Stomach (tissue), 9 donors: ENCODE results near the gene VAPB. TPM values are rescaled to one million over a fixed set of nuclear protein-coding genes. Genes with fewer than 3 reads are reported as not detected.

ENCODE experiments used
- DNase-seq, 2 donors: peaks; one replicate each; pipeline versions ENCODE4 v3.0.0 to v3.0.0-alpha.2; 2013 to 2019
- H3K27ac ChIP-seq, 5 donors: fragments of 200-600 bp in 4 of 5; sonication (generic) in 4 of 5; one replicate each; pipeline ENCODE4 v1.5.1; 2013 to 2019; ENCODE audit warnings: mild to moderate bottlenecking in 1 of 5, moderate library complexity in 1 of 5
- H3K27me3 ChIP-seq, 3 donors: fragments of 200-600 bp; sonication (generic); one replicate each; pipeline ENCODE4 v1.5.1; 2017 to 2019; ENCODE audit warnings: mixed run types in 1 of 3
- H3K36me3 ChIP-seq, 4 donors: fragments of 200-600 bp; sonication (generic); 1 replicate in 3 of 4; 2 replicates in 1 of 4; pipeline ENCODE4 v1.5.1; 2016 to 2019
- H3K4me1 ChIP-seq, 4 donors: fragments of 200-600 bp; sonication (generic); one replicate each; pipeline ENCODE4 v1.5.1; 2016 to 2019
- H3K4me3 ChIP-seq, 4 donors: fragments of 200-600 bp; sonication (generic) in 3 of 4; one replicate each; pipeline ENCODE4 v1.5.1; 2016 to 2019; ENCODE audit warnings: mild to moderate bottlenecking in 1 of 4
- H3K9me3 ChIP-seq, 4 donors: fragments of 200-600 bp; sonication (generic); one replicate each; pipeline ENCODE4 v1.5.1; 2016 to 2019
- EP300 ChIP-seq: sonication (generic); formaldehyde crosslinking; IDR thresholded peaks from one replicate; pipeline ENCODE4 v1.6.1; 2017; ENCODE audit warnings: antibody characterized with exemption
- POLR2A ChIP-seq, 4 donors: fragments of 450-650 bp; IDR thresholded peaks; one replicate each; pipeline ENCODE4 v1.6.1; 2016; ENCODE audit warnings: antibody characterized with exemption in 4 of 4, control low read depth in 2 of 4, mild to moderate bottlenecking in 1 of 4, moderate library complexity in 1 of 4
- POLR2AphosphoS5 ChIP-seq, 3 donors: sonication (generic); formaldehyde crosslinking; IDR thresholded peaks; one replicate each; pipeline ENCODE4 v1.6.1; 2016; ENCODE audit warnings: antibody characterized with exemption in 3 of 3
- WGBS, 5 donors: extraction: QIAGEN DNeasy Blood & Tissue Kit in 3 of 5; methylation state at CpG; one replicate each; pipeline versions ENCODE4 v1.1.5 to v1.1.7; 2013 to 2018; 5-methylcytosine and 5-hydroxymethylcytosine counted together
- intact Hi-C: fragments of 100-400 bp; cut with DNase I; formaldehyde crosslinking; loops from one replicate; pipeline ENCODE4 v1.15.1; 2023; ENCODE audit warnings: low total_unique reads
- polyA plus RNA-seq, 3 donors: library from polyadenylated mRNA; stranded (reverse); fragments of 200-250 nt; gene quantifications; one replicate each; pipeline ENCODE4 v1.2.3, GENCODE V29; 2013
- total RNA-seq, 5 donors: library from RNA; depleted of rRNA; stranded (reverse); fragments of >200 nt; gene quantifications; one replicate each; pipeline versions ENCODE4 v1.1.0 to v1.2.3, GENCODE V29; 2014 to 2016
- TF ChIP-seq, protein P1 (sequence below), 7 experiments: fragments of 450-650 bp in 4 of 7; fragments of 200-600 bp in 3 of 7; sonication (generic) in 3 of 7; IDR thresholded peaks; one replicate each; pipeline ENCODE4 v1.5.1; 2016 to 2019; ENCODE audit warnings: antibody characterized with exemption in 7 of 7, control low read depth in 2 of 7, mild to moderate bottlenecking in 1 of 7
- donor health status: healthy with polysubstance abuse.
- donor health status: Bipolar disorder and iron deficiency.
- donor health status: healthy.

VAPB gene
- total and polyA plus RNA-seq, 8 donors, result 7.6 to 40.6 (median 18.2) TPM

DNA sequence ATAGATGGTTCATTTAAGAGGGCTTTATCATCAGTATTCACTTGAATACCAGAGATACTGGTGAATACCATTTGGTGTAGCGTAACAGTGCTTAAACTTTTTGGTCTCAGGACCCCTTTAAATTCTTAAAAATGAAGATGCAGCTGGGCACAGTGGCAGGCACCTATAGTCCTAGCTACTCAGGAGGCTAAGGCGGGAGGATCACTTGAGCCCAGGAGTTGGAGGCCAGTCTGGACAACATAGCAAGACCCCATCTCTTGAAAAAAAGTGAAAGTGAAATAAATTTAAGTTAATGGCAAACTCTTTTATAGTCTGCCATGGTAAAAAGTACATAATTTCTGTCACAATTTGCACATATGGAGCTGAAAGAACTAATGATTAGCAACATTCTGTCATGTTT, 39.3 kb downstream of the VAPB start:
- H3K9me3 ChIP-seq, result no peaks in the 10 kb centered on the region
- H3K4me3 ChIP-seq, result no peak overlapping the region
- intact Hi-C loops, result no loop called here
- peaks cover 19 to 41% (median 24%) of the 10 kb centered on the region in 4 donors for H3K4me1 ChIP-seq
- H3K27me3 ChIP-seq, result no peaks in the 10 kb centered on the region
- TF ChIP-seq POLR2A (IDR thresholded peaks at IDR 0.05) (no peak), EP300 (no peak), POLR2AphosphoS5 (IDR thresholded peaks at IDR 0.05) (no peak)
- TF ChIP-seq, protein P1, sequence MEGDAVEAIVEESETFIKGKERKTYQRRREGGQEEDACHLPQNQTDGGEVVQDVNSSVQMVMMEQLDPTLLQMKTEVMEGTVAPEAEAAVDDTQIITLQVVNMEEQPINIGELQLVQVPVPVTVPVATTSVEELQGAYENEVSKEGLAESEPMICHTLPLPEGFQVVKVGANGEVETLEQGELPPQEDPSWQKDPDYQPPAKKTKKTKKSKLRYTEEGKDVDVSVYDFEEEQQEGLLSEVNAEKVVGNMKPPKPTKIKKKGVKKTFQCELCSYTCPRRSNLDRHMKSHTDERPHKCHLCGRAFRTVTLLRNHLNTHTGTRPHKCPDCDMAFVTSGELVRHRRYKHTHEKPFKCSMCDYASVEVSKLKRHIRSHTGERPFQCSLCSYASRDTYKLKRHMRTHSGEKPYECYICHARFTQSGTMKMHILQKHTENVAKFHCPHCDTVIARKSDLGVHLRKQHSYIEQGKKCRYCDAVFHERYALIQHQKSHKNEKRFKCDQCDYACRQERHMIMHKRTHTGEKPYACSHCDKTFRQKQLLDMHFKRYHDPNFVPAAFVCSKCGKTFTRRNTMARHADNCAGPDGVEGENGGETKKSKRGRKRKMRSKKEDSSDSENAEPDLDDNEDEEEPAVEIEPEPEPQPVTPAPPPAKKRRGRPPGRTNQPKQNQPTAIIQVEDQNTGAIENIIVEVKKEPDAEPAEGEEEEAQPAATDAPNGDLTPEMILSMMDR (IDR thresholded peaks at IDR 0.05), result no peak
- H3K27ac ChIP-seq, result no peak overlapping the region
- peaks cover 0 to 11% (median 4%) of the 10 kb centered on the region in 4 donors for H3K36me3 ChIP-seq
- DNase-seq, result no peak
- WGBS, 5 donors, result 96 to 100% (median 96%) methylated on average over 2 of the region's 2 CpGs

DNA sequence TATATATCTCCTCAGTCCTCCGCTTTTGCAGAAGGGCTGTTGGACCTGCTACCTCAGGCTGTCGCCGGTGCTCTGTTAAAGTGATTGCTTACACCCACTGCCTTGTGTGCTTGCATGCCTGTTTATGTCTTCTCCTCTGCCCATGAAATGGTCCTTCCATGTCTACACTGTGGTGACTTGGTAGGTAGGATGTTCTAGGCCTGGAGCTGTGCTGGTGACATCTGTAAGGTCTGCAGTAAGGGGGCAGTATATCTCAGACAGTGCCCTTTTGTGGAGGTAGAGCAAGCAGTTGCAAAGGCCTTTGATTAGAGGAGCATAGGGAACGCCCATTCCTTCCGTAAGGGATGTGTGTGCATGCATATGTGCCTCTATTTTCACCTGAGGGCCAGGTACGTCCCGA, 40.3 kb downstream of the VAPB start:
- peaks cover 0 to 11% (median 4%) of the 10 kb centered on the region in 4 donors for H3K36me3 ChIP-seq
- H3K9me3 ChIP-seq, result no peaks in the 10 kb centered on the region
- intact Hi-C loops, result no loop called here
- DNase-seq, result no peak
- TF ChIP-seq EP300 (no peak), POLR2A (IDR thresholded peaks at IDR 0.05) (no peak), POLR2AphosphoS5 (IDR thresholded peaks at IDR 0.05) (no peak)
- TF ChIP-seq, protein P1 (IDR thresholded peaks at IDR 0.05), result no peak
- H3K4me1 ChIP-seq, result peaks cover 22 to 51% (median 29%) of the 10 kb centered on the region in 4 donors
- 91 to 99% (median 96%) methylated on average over 7 of the region's 7 CpGs for WGBS, 5 donors
- H3K27ac ChIP-seq, result no peak overlapping the region
- H3K27me3 ChIP-seq, result no peaks in the 10 kb centered on the region
- no peak overlapping the region for H3K4me3 ChIP-seq

DNA sequence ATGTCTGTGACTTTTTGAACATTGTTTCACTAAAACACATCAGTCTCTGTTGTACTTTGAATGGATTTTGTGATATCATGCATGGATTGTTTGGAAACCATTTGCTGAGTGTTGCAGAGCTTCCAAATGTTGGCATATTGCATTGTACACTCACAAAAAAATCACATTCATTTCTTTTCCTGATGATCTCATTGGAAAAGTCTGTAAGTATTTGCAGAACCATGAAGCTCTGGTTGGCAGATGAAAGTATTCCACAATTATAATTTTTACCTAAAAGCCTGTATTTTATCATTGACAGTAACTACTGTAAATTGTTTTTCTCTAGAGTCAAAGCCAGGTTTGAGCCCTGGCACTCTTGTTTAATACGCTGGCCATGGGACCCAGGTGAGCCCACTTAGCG, 42.1 kb downstream of the VAPB start:
- WGBS, 5 donors, result 89 to 97% (median 93%) methylated on average over 2 of the region's 2 CpGs
- Histone ChIP-seq H3K4me1 (peaks cover 22 to 40% (median 27%) of the 10 kb centered on the region in 4 donors), H3K9me3 (no peaks in the 10 kb centered on the region), H3K36me3 (peaks cover 0 to 18% (median 8%) of the 10 kb centered on the region in 4 donors), H3K4me3 (no peak overlapping the region), H3K27me3 (no peaks in the 10 kb centered on the region), H3K27ac (no peak overlapping the region)
- intact Hi-C loops, result no loop called here
- DNase-seq, result no peak
- TF ChIP-seq POLR2A (IDR thresholded peaks at IDR 0.05), result no peak
- TF ChIP-seq, protein P1 (IDR thresholded peaks at IDR 0.05), result no peak
- TF ChIP-seq POLR2AphosphoS5 (IDR thresholded peaks at IDR 0.05), result no peak
- no peak for TF ChIP-seq EP300

DNA sequence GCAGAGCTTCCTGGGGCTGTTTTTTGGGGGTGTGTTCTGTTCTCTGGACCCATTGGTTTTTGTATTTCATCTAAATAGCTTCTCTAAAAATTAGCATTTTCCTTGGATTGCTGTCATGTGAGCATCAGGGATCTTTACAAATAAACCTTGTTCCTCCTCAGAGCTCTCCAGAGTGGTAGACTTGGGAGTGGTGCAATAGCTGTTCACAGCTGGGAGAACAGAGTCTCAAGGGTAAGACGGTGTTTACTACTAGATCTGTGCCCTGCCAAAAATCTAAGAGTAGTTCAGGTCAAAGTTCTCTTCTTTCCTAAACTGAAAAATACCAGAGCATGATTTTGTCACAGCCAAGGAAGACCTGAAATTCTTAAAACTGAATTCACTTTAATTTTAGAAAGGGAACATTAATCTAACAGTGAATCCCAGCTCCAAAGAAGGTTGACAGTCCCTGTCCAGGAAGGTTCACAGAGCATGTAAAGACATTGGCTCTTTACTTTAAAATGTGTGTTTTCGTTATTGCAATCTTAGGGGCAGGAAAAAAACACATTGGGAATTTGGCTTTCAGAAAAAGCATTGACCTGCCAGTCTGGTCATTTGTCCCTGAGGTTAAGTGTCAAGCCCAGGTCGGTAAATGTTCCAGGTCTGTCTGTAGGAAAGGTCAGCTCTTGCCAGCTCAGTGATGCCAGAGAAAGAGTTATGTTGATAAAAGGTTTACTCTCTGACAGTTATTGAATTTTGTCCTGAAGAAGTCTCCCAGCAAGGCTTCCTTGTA, 43.3 kb downstream of the VAPB start:
- TF ChIP-seq POLR2AphosphoS5 (IDR thresholded peaks at IDR 0.05) (peak in 1 of 3 donors; percentile 32), POLR2A (IDR thresholded peaks at IDR 0.05) (no peak)
- intact Hi-C loops, result no loop called here
- H3K9me3 ChIP-seq, result no peaks in the 10 kb centered on the region
- no peak overlapping the region for H3K4me3 ChIP-seq
- no peaks in the 10 kb centered on the region for H3K27me3 ChIP-seq
- peaks cover 22 to 40% (median 28%) of the 10 kb centered on the region in 4 donors for H3K4me1 ChIP-seq
- H3K36me3 ChIP-seq, result peaks cover 0 to 18% (median 9%) of the 10 kb centered on the region in 4 donors
- WGBS, 5 donors, result 44 to 74% (median 65%) methylated on average over 3 of the region's 3 CpGs
- DNase-seq, result no peak
- H3K27ac ChIP-seq, result peak overlapping the region in 1 of 5 donors; percentile 9
